ENCODE data around the gene RAB3D.
"Not testable (repeated sequence)": the region's sequence is repeated elsewhere in the genome, so short reads cannot be mapped to it uniquely, and the experiment has no call there.

Gene RAB3D

DNA sequence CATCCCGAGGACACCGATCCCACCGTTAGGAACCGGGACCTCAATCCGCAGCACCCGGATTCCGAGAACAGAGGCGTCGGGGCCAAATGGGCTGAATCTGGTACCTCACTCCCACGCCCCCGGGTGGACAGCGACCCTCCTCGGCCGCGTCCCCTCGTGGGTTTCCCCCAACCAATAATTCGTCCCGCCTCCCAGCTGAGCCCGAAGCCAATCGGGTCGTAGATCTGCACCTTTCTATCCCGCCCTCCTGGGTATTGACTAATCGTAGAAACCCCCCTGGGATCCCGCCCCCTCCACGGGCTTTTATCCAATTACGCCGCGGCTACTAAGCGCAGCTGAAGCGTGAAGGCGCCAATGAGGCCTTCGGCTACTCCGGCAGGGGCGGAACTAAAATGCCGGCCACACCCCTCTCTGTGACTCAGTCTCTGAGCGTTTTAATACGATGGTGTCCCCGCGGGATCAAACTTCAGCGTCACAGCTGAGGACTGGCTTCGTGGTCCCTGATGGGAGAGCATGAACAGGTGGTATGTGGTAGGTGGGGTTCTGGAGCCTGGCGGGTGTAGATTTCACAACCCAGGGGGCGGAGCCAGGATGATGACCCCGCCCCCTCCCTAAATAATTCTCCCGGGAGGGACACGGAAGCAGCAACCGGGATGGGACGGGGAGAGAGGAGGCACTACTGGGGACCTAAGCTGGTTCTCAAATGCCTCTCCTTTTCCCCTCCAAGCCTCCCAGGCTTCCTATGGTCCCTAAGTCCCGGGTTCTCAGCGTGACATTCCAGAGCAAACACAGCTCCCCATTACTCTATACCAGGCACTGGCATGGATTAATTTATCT, 6.9 kb upstream of the RAB3D start, which contains the start of the genes CCDC159 and TMEM205:
TSS of gene CCDC159 (plus strand) at position 416 of the 837 bp plus-strand sequence. CDS start at position 504, 88 bp downstream.
TSS of gene TMEM205 (minus strand) at position 165 of the 837 bp plus-strand sequence. CDS start 649 bp downstream, outside the sequence.
- peak; percentile 99 for DNase-seq (ENCODE audit: low read depth, low spot score)
- H3K4me3 ChIP-seq (ENCODE audit: low read length) = peak within 1 kb of the TSS; percentile 87

DNA sequence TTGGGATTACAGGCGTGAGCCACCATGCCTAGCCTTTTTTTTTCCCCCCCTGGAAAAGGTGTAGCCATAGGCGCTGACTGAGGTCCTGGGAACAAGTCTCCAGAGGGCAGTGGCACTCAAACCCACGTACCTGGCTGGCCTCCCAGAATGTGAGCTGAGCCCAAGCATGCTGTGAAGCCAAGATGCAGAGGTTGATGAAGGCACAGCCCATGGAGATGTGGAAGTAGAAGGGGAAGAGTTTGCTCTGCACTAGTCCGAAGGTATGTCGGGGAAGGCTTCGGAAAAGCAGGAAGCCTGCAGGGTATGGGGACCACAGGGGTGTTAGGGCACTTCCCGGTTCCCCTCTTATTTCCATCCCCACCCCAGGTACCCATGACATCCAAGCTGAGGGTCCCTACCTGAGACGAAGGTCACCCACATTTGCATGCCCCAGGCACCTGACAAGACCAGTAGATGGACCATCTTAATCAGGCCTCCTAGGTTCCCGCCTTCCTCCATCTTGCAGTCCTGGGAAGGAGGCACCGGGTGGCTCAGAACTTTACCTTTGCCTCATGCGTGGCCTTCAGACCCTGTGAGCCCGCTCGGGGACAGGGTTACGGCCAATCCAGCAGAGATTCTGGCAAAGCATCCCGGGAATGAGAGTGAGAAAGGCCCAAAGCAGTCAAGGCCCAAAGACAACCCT, 5.8 kb upstream of the RAB3D start:
- peak overlapping the region; percentile 87 for H3K4me3 ChIP-seq (ENCODE audit: low read length)
- DNase-seq (ENCODE audit: low read depth, low spot score) = no peak

DNA sequence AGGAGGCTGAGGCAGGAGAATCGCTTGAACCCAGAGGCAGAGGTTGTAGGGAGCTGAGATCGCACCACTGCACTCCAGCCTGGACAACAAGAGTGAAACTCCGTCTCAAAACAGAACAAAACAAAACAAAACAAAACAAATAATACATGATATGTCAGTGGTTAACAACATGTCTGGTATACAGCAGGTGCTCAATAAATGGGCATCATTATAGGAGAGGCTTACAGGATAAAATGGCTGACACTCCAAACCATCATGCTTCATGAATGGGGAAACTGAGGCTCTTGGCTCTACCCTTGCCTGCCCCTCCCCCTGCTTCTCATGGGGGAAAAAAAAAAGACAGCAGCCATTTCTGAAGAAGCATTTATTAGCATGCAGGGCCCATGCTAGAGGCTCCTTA, 3.0 kb upstream of the RAB3D start:
- no peak for DNase-seq (ENCODE audit: low read depth, low spot score)
- no peak overlapping the region for H3K4me3 ChIP-seq (ENCODE audit: low read length)

DNA sequence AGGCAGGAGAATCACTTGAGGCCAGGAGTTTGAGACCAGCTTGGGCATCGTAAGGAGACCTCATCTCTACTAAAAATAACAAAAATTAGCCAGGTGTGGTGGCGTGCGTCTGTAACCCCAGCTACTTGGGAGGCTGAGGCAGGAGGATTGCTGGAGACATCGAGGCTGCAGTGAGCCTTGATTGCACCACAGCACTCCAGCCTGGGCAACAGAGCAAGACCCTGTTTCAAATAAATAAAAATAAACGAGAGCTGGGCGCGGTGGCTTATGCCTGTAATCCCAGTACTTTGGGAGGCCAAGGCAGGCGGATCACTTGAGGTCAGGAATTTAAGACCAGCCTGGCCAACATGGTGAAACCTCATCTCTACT, 626 bp upstream of the RAB3D start:
- peak overlapping the region; percentile 59 for H3K4me3 ChIP-seq (ENCODE audit: low read length)
- DNase-seq (ENCODE audit: low read depth, low spot score) = not testable (repeated sequence)

DNA sequence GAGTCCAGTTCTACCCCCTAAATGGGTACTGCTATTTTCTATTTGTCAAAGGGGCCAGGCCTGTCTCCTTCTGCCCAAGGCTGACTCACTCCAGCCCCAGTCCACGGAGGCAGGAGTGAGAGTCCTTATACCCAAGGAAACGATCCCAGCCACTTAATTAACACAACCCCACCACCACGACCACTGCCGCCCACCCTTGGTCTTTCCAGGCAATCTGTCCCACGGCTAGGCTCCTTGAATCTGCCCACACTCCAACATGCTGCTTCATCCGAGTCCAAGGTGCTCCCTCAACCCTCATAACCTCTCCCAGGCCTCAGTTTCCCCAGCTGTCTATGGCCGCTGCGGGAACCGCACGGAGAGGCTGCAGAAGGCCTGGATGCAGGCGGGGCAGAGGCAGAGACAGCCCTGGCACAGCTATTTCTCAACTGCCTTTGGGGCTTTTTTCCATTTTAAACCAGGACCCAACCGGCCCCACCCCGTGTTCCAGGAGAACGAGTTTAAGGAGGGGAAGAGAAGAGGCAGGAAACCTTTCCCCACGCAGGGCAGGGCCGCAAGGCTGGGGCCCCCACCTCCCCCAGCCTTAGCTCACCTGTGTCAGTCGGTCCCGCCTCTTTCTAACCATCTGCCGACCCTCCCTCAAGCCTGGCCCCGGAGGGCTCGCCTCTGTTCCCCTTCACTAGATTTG, 746 bp downstream of the RAB3D start:
- DNase-seq (ENCODE audit: low read depth, low spot score) = no peak
- peak overlapping the region; percentile 59 for H3K4me3 ChIP-seq (ENCODE audit: low read length)

DNA sequence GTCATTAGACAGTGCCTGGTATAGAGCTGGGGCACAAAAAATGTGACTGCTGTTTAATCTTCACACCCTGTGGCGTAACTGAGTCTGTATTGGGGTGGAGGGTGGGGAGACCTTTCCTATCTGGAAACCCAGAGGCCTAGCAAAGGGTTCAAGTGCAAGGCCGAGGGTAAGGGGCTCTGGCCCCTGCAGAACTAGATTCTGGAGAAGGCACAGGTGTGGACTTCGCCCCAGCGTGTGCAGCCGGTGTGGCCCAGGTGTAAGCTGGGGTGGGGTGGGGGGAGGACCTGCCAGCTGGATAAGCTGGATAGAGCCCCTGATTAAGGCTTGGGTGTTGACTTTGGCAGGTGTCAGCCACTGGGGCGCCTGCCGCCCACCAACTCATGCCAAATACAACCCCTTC, 1.3 kb downstream of the RAB3D start:
- no peak for DNase-seq (ENCODE audit: low read depth, low spot score)
- no peak overlapping the region for H3K4me3 ChIP-seq (ENCODE audit: low read length)

DNA sequence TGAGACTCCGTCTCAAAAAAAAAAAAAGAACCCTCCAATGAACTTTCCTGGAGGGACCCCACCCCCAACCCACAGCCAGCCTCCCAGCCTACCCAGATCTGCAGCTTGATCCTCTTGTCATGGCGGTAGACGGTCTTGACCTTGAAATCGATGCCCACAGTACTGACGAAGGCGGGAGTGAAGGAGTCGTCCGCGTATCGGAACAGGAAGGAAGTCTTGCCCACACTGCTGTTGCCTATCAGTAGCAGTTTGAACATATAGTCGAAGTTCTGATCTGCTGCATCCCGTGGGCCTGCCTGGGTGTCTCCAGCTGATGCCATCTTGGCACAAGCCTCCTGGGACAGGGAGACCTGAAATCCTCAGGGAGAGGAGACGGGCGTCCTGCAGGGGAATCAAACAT, 2.4 kb downstream of the RAB3D start:
- DNase-seq (ENCODE audit: low read depth, low spot score) = no peak
- H3K4me3 ChIP-seq (ENCODE audit: low read length) = no peak overlapping the region

DNA sequence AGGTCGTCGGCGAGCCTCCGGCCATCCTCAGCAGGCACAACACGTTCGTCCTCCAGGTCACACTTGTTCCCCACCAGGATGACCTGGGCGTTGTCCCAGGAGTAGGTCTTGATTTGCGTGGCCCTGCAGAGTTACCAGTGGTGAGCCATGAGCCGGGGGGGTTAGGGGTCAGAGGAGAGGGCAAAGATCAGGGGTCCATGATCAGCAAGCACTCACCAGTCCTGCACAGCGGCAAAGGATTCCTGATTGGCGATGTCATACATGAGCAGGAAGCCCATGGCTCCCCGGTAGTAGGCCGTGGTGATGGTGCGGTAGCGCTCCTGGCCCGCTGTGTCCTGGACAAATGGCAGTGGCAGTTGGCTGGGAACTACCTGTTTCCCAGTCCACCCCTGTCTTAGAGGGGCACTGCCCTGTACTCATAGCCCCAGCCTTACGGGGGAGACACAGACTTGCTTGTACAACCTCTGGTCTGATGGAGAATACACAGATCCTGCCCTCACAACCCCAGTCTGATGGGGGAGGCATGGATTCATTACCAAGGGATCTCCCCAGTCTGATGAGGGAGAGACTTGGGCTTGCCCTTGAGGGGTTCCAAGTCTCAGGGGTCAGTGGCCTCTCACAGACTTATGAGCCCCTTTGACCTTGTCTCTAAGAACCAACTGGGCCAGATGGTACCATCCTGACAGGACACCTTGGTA, 3.9 kb downstream of the RAB3D start:
- H3K4me3 ChIP-seq (ENCODE audit: low read length) = no peak overlapping the region
- DNase-seq (ENCODE audit: low read depth, low spot score) = no peak

DNA sequence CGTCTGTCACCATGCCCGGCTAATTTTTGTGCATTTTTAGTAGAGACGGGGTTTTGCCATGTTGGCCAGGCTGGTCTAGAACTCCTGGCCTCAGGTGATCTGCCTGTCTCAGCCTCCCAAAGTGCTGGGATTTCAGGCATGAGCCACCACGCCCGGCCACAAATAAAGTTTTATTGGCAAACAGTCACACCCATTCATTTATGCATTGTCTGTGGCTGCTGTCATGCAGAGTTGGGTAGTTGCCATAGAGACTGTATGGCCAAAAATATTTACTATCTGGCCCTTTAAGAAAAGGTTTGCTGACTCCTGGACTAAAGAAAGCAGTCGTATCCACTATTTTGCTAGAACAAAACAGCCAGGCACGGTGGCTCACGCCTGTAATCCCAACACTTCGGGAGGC, 5.6 kb downstream of the RAB3D start:
- H3K4me3 ChIP-seq (ENCODE audit: low read length); DNase-seq (ENCODE audit: low read depth, low spot score): not testable (repeated sequence)

DNA sequence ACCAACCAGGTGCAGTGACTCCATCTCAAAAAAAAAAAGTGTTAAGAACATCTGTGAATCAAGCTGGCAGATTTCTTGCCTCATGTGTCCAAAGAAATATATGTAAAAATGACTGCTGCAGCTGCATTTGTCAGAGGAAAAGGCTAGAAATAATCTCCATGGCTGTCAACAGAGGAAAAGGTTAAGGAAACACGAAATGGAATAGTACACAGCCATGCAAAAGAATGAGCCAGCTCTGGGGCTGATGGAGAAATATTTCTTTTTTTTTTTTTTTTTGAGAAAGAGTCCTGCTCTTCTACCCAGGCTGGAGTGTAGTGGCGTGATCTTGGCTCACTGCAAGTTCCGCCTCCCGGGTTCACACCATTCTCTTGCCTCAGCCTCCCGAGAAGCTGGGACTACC, 6.6 kb downstream of the RAB3D start:
- H3K4me3 ChIP-seq (ENCODE audit: low read length) = no peak overlapping the region
- DNase-seq (ENCODE audit: low read depth, low spot score) = no peak

DNA sequence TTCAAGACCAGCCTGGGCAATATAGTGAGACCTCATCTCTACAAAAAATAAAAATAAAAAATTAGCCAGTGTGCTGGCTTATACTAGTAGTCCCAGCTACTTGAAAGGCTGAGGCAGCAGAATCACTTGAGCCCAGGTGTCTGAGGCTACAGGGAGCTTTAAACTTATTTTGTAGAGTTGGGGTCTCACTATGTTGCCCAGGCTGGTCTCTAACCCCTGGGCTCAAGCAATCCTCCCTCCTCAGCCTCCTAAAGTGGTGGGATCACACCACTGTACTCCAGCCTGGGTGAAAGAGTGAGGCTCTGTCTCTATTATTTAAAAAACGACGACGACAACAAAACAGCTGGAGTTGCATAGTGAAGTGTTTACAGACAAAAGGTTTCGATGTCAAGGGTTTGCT, 8.0 kb downstream of the RAB3D start:
- DNase-seq (ENCODE audit: low read depth, low spot score) = no peak
- no peak overlapping the region for H3K4me3 ChIP-seq (ENCODE audit: low read length)

DNA sequence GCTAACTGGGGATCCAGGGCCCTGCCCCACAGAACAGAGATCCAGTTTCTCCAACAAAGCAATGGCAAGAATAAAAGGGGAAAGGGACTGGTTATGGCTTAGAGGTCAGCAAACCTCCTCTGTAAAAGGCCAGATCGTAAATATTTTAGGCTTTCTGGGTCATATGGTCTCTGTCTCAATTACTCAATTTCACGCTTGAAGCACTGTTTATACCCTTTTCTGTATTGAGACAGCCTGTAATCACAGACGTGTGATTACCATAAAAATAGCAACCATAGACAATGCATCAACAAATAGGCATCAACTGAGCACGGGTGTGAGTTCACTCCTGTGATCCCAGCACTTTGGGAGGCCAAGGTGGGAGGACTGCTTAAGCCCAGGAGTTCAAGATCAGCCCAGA, 9.3 kb downstream of the RAB3D start:
- no peak for DNase-seq (ENCODE audit: low read depth, low spot score)
- H3K4me3 ChIP-seq (ENCODE audit: low read length) = no peak overlapping the region

DNA sequence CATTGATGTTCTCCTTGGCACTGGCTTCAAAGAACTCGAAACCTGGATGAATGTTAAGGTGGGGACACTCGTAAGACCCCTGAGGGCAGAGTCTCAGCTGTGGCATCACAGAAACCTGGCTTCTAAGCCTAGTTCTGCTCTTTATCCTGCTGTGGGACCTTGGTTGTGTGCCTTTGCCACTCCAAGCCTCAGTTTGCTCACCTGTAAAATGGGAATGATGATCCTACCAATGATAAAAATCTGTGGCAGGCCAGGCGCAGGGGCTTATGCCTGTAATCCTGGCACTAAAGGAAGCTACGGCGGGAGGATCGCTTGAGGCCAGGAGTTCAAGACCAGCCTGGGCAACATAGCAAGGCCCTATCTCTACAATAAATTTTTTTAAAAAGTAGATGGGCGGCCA, 13.9 kb downstream of the RAB3D start:
- DNase-seq (ENCODE audit: low read depth, low spot score) = no peak
- no peak overlapping the region for H3K4me3 ChIP-seq (ENCODE audit: low read length)

DNA sequence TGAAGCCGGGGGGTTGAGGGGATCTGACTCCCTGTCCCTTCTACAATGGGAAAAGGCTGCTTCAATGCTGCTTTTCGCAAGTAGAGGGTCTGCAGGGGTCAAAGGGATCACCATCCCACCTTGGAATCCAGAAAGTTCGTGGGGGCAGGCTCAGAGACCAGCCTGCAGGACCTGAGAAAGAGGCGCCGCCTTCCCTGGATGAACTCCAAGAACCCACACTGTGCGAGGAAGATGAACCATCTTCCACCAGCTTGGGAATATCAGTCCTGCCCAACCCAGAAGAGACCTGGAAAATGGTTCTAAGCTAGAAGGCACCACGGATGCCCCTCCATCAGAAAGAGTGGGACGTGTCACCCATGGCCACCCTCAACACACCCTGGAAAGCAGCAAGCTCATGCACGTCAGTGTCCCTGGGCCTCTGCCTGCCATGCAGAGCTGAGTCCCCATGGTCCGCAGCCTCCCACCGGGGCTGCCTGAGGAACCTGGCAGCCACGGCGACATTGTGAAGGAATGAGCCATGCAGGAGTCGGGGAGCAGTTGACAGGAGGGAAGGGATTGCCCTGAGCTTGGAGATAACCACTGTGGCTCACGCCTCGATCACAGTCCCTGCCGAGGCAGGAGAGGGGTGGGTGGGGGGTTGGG, 14.6 kb downstream of the RAB3D start:
- H3K4me3 ChIP-seq (ENCODE audit: low read length) = peak overlapping the region; percentile 48
- DNase-seq (ENCODE audit: low read depth, low spot score) = no peak

DNA sequence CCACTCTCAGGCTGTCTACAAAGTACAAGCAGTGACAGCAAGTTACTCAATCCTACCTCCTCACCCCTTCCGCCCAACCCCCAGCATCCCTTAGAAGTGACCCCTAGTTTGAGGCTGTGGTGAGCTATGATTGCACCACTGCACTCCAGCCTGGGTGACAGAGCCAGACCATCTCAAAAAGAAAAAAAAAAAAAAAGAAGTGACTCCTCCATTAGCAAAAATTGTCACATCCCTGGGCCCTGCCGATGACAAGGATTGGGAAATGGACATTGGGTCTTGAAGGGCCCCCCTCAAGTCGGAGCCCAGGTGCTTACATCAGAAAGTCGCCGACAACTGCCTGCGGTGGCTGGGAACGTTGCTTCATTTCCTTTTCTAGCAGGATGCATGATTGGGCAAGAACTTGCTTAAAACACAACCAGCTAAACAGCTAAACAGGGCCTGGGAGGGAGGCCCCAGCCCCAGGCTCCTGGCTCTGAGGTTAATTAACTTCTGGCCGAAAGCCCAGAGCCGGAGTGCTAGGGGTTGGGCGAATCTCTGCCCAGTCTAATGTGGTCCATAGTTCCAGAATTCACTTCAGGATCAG, 15.3 kb downstream of the RAB3D start:
- DNase-seq (ENCODE audit: low read depth, low spot score) = peak; percentile 96
- H3K4me3 ChIP-seq (ENCODE audit: low read length) = peak overlapping the region; percentile 48

DNA sequence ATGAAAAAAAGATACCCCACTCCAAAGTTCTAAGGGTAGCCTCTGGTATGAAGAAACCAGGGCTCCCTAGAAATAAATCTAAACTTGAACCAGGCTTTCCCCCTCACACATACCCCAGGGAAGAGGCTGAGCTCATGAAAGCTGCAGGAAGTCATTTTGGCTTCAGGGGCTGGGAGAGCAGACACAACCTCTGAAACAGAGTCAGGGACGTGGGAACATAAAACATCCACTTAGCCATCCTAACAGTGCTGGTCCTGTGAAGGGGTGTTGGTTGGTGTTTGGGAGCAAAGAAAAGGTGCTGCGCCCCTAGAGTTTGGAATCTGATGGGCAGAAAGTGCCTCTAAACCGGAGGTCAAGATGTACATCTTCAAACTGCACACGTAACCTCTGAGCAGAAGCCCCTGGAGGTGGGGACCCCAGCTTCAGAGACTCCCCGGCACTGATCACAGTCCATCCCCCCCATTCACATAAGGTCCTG, 15.8 kb downstream of the RAB3D start:
- DNase-seq (ENCODE audit: low read depth, low spot score) = no peak
- H3K4me3 ChIP-seq (ENCODE audit: low read length) = peak overlapping the region; percentile 48

DNA sequence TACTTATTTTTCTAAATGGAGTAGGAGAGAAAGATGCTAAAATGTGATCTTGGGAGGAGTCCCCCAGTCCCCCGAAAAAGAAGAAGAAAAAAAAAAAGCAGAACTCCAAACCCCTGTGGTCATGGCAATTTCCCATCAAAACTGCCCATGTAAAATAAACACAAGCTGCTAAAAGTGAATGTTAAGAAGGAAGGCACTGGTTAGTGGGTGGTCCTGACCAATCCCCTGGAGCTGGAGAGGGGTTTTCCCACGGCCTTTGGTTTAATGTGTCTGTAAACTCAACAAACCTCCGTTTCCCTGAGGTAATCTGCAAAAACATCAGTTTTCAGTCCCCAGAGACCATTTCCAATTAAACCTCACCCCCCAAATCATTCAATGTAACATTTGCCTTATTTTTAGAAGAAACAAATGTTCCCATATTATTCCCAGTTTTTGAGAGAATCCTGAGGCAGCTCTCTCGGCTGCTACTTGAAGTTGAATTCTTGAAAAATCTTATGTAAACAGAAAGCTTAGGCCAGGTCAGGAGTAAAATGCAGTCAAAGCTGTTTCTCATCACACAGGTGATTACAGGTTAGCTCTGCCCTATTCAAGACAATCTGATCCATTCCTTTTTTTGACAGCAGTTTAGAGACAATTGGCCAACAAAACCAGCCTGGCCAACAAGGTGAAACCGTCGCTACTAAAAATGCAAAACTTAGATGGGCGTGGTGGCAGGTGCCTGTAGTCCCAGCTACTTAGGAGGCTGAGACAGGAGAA, 17.0 kb downstream of the RAB3D start:
- no peak overlapping the region for H3K4me3 ChIP-seq (ENCODE audit: low read length)
- DNase-seq (ENCODE audit: low read depth, low spot score) = no peak
